LNCAP (cell line): Measurements from ENCODE around the gene PTPRG.

Source experiments
- CTCF ChIP-seq: fragments of 450-650 bp; IDR thresholded peaks from 2 replicates; pipeline ENCODE4 v1.5.1; 2017; ENCODE audit warnings: mild to moderate bottlenecking

Gene PTPRG

DNA sequence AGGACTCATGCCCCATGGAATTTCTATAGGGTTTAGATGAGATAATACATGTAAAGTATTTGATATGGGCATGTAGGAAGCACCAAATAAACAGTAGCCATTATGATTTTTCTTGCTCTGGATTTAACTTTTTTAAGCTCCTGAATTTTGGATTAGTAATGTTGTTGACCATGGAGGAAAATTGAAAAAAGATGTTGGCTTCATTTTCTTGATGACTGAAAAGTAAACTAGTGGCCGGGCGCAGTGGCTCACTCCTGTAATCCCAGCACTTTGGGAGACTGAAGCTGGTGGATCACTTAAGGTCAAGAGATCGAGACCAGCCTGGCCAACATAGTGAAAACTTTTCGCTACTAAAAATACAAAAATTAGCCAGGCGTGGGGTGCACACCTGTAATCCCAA, 120.3 kb downstream of the PTPRG start:
- TF ChIP-seq CTCF: no peak

DNA sequence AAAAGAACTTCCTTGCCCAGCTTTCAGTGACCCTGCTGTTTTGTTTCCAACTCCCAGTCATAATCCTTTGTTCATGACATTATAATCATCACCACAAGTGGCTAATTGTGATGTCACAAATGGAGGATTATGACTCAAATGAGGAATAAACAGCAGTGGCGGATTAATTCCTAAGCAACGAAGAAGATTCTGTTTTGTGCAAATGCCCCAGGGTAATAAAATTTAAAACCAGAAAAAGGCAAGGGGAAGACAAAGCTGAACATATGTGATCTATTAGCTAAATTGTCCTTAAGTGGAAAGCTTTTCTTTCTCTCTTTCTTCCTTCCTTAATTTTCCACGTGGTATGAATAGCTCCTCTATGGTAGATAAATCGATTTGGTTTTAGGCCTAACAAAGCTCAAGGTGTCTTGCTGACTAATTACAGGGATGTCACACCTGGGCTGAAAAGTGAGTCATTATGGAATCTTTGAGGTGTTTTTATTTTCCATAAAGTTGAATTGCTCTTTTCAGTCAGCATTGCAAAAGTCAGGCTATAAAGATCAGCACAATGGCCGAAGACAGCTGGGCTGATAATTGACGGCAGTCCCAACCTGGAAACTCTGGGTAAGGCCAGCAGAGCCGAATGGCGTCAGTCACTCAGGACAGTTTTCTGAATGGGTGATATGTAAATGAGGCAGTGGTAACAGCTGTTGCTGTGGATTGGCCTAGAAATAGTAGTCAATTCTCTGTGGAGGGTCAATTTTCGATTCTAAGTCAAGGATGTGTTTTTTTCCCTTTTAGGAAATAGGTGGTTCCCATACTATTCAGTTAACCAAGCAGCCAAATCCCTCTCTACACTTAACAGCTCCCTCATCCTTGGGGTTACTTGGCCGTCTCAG, 121.5 kb downstream of the PTPRG start:
- TF ChIP-seq CTCF: no peak

GRCh38 chr3:61683549-61684236, 122.3 kb downstream of the PTPRG start:
- no peak for TF ChIP-seq CTCF

DNA sequence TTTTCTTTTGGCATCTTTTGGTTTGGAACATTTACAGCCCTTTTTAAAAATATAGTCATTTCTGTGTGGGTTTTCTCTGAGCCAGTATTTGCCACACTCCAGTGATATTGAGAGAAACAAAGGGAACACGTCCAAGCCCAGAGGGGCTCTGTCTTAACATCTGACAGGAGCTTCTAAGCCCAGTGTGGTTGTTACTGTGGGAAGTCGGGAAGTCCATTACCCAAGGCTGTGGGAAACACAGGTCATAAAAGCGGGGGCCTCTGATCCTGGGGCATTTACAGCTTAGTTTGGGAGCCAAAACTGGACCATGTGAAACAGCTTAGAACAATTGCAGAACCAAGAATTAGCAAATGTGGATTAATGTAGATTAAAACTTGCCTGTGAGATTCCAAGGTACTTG, 123.0 kb downstream of the PTPRG start:
- TF ChIP-seq CTCF: no peak

GRCh38 chr3:61685755-61686154, 124.4 kb downstream of the PTPRG start:
- TF ChIP-seq CTCF: no peak

- no peak for TF ChIP-seq CTCF
These were observed 124.9 kb downstream of the PTPRG start for GRCh38 chr3:61686228-61686648.

DNA sequence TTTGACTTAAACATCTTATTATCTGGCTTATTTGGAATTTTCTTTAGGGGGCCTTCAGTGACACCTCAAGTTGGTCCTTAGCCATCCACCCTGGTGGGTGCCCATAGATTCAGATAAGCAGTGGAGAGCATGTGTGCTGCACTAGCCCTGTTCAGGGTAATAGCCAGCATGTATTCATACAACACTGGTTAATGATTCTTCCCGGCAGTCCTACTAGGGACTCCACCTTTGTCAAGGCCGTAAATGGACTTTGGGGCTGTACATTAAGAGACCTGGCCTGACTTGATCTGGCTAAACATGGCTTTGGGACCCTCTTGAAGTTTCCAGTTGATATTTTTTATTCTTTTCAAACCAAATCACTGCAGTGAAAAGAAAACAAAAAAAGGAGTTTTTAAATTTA, 125.8 kb downstream of the PTPRG start:
- no peak for TF ChIP-seq CTCF
